Upper lobe of right lung (tissue), 1 donor: ENCODE data around the gene KRT84. TPM values are rescaled to one million over a fixed set of nuclear protein-coding genes. Genes with fewer than 3 reads are reported as not detected.

Experiments
- ATAC-seq: fragments of 200-7000 bp; cut with Tn5 transposase; one replicate; pipeline ENCODE4 v1.9.1; 2020; ENCODE audit warnings: mild to moderate bottlenecking, moderate library complexity
- DNase-seq: peaks from one replicate; pipeline ENCODE4 v3.0.0-alpha.2; 2020
- H3K27ac ChIP-seq: fragments of 200-600 bp; one replicate; pipeline ENCODE4 v1.8.0; 2022
- H3K27me3 ChIP-seq: fragments of 200-600 bp; one replicate; pipeline ENCODE4 v1.8.0; 2022; ENCODE audit warnings: mild to moderate bottlenecking
- H3K36me3 ChIP-seq: fragments of 200-600 bp; one replicate; pipeline ENCODE4 v1.8.0; 2022
- H3K4me1 ChIP-seq: fragments of 200-600 bp; one replicate; pipeline ENCODE4 v1.8.0; 2022
- H3K4me3 ChIP-seq: fragments of 200-600 bp; one replicate; pipeline ENCODE4 v1.8.0; 2022; ENCODE audit warnings: mild to moderate bottlenecking
- H3K9me3 ChIP-seq: fragments of 200-600 bp; one replicate; pipeline ENCODE4 v1.8.0; 2022
- CTCF ChIP-seq: fragments of 200-600 bp; IDR thresholded peaks from one replicate; pipeline ENCODE4 v1.8.0; 2022; ENCODE audit warnings: antibody characterized with exemption
- intact Hi-C: fragments of 100-400 bp; cut with DNase I; formaldehyde crosslinking; loops from one replicate; pipeline ENCODE4 v1.11.0; 2022
- long read RNA-seq: library from polyadenylated mRNA; unstranded; transcript quantifications from one replicate; pipeline ENCODE4 v2.0.0, GENCODE V29; 2021
- total RNA-seq: library from RNA; stranded (reverse); fragmentation: NEBNext Ultra II Directional; extraction: Animal tissue kit (Norgen Biotek cat#: 25700); gene quantifications from one replicate; pipeline ENCODE4 v1.2.1, GENCODE V29; 2021
- donor health status: DM: no; HTN: yes; CAD: no; lungs with severe emphysema.

The KRT84 gene
- not detected for total RNA-seq
- long read RNA-seq: 0 reads

- H3K27me3 ChIP-seq: no peaks in the 10 kb centered on the region
- no peaks in the 10 kb centered on the region for H3K9me3 ChIP-seq
- H3K4me3 ChIP-seq: no peak within 1 kb of the TSS
- peak; percentile 51 for DNase-seq
- TF ChIP-seq CTCF: no peak
- ATAC-seq: no peak
- no peak within 1 kb of the TSS for H3K27ac ChIP-seq
- intact Hi-C loops: no loop called here
- no peaks in the 10 kb centered on the region for H3K36me3 ChIP-seq
- H3K4me1 ChIP-seq: no peaks in the 10 kb centered on the region
Measured at GRCh38 chr12:52385226-52385702, at the start of gene KRT84. TSS of gene KRT84 (minus strand) at chr12:52385652. CDS start at chr12:52385585, 67 bp downstream.

- no peak overlapping the region for H3K27ac ChIP-seq
- H3K27me3 ChIP-seq: peaks cover 19% of the 10 kb centered on the region
- TF ChIP-seq CTCF: no peak
Measured at GRCh38 chr12:52434760-52435530, 49.5 kb upstream of the KRT84 start.

GRCh38 chr12:52434081-52434733, 48.8 kb upstream of the KRT84 start, which contains the start of gene KRT75:
TSS of gene KRT75 (minus strand) at chr12:52434371. CDS start at chr12:52434304, 67 bp downstream.
- ATAC-seq (no peak), DNase-seq (no peak)
- TF ChIP-seq CTCF: no peak
- H3K27ac ChIP-seq: no peak within 1 kb of the TSS
- H3K27me3 ChIP-seq: peaks cover 19% of the 10 kb centered on the region
- H3K9me3 ChIP-seq: no peaks in the 10 kb centered on the region
- H3K4me1 ChIP-seq: no peaks in the 10 kb centered on the region
- no peaks in the 10 kb centered on the region for H3K36me3 ChIP-seq
- no peak within 1 kb of the TSS for H3K4me3 ChIP-seq
- intact Hi-C loops: no loop called here

More at GRCh38 chr12:52434760-52435530, 49.5 kb upstream of the KRT84 start:
- DNase-seq (no peak), ATAC-seq (no peak)
- Histone ChIP-seq H3K36me3 (no peaks in the 10 kb centered on the region), H3K4me1 (no peaks in the 10 kb centered on the region), H3K4me3 (no peak overlapping the region), H3K9me3 (no peaks in the 10 kb centered on the region)
- intact Hi-C loops: no loop called here

- no peaks in the 10 kb centered on the region for H3K4me1 ChIP-seq
- no peak overlapping the region for H3K27ac ChIP-seq
- H3K36me3 ChIP-seq: no peaks in the 10 kb centered on the region
- no peak for ATAC-seq
- intact Hi-C loops: no loop called here
- H3K27me3 ChIP-seq: peaks cover 19% of the 10 kb centered on the region
- H3K9me3 ChIP-seq: no peaks in the 10 kb centered on the region
- no peak for DNase-seq
- H3K4me3 ChIP-seq: no peak overlapping the region
- no peak for TF ChIP-seq CTCF
Measured at GRCh38 chr12:52433501-52434080, 48.1 kb upstream of the KRT84 start.

GRCh38 chr12:52432559-52433207, 47.2 kb upstream of the KRT84 start:
- Histone ChIP-seq H3K4me3 (no peak overlapping the region), H3K27me3 (peaks cover 19% of the 10 kb centered on the region), H3K9me3 (no peaks in the 10 kb centered on the region), H3K27ac (no peak overlapping the region), H3K36me3 (no peaks in the 10 kb centered on the region), H3K4me1 (no peaks in the 10 kb centered on the region)
- no peak for TF ChIP-seq CTCF
- ATAC-seq (no peak), DNase-seq (no peak)
- intact Hi-C loops: no loop called here
